ENCODE measurements around the gene HOXA5.
A peak's percentile ranks its signal among the peaks of the same experiment; 100 is the strongest.

The HOXA5 gene

GRCh38 chr7:27185013-27185853 is 41.8 kb upstream of the HOXA5 start, which contains the start of gene HOXA11:
Gene HOXA11, minus strand, starts transcription at chr7:27185232. Its CDS starts 88 bp downstream, at chr7:27185144.
- TF ChIP-seq CTCF (IDR thresholded peaks at IDR 0.05) = no peak
- peak; percentile 65 for DNase-seq (ENCODE audit: low spot score)
- Histone ChIP-seq H3K27ac (no peak within 1 kb of the TSS), H3K4me3 (peak within 1 kb of the TSS; percentile 58)

- Histone ChIP-seq H3K27ac (no peak overlapping the region), H3K4me3 (peak overlapping the region; percentile 58)
- peak; percentile 71 for DNase-seq (ENCODE audit: low spot score)
- no peak for TF ChIP-seq CTCF (IDR thresholded peaks at IDR 0.05)
These were observed 41.0 kb upstream of the HOXA5 start for GRCh38 chr7:27184337-27185012.

- H3K4me3 ChIP-seq = peak overlapping the region; percentile 58
- DNase-seq (ENCODE audit: low spot score) = peak; percentile 63
- no peak for TF ChIP-seq CTCF (IDR thresholded peaks at IDR 0.05)
- no peak overlapping the region for H3K27ac ChIP-seq
These were observed 40.3 kb upstream of the HOXA5 start for GRCh38 chr7:27183682-27184336.

GRCh38 chr7:27182861-27183681 is 39.6 kb upstream of the HOXA5 start:
- Histone ChIP-seq H3K4me3 (no peak overlapping the region), H3K27ac (no peak overlapping the region)
- DNase-seq (ENCODE audit: low spot score) = peak; percentile 65
- TF ChIP-seq CTCF (IDR thresholded peaks at IDR 0.05) = no peak

GRCh38 chr7:27182285-27182841 is 38.9 kb upstream of the HOXA5 start:
- H3K4me3 ChIP-seq = no peak overlapping the region
- TF ChIP-seq CTCF (IDR thresholded peaks at IDR 0.05) = no peak
- no peak overlapping the region for H3K27ac ChIP-seq
- DNase-seq (ENCODE audit: low spot score) = peak; percentile 21

- H3K27ac ChIP-seq = no peak overlapping the region
- peak; percentile 60 for DNase-seq (ENCODE audit: low spot score)
- H3K4me3 ChIP-seq = no peak overlapping the region
- TF ChIP-seq CTCF (IDR thresholded peaks at IDR 0.05) = no peak
These were observed 38.4 kb upstream of the HOXA5 start for GRCh38 chr7:27181795-27182275.
